ENCODE measurements around the gene UNC80.
"Not testable (repeated sequence)": the region's sequence is repeated elsewhere in the genome, so short reads cannot be mapped to it uniquely, and the experiment has no call there.

- not testable (repeated sequence) for TF ChIP-seq CTCF, POLR2A (IDR thresholded peaks at IDR 0.05)
These were observed 23.8 kb downstream of the UNC80 start for GRCh38 chr2:209795425-209795824.

All from Peyer's patch (tissue), 4 donors.